ENCODE results near the gene GPX4. TPM values are rescaled to one million over a fixed set of nuclear protein-coding genes. Genes with fewer than 3 reads are reported as not detected.

Gene GPX4
- total and polyA plus RNA-seq, 10 of the 15 experiments (the other 5 are each of a cell fraction or from before 2014, with no cell fraction given), result 33.3 to 749 (median 297) TPM

DNA sequence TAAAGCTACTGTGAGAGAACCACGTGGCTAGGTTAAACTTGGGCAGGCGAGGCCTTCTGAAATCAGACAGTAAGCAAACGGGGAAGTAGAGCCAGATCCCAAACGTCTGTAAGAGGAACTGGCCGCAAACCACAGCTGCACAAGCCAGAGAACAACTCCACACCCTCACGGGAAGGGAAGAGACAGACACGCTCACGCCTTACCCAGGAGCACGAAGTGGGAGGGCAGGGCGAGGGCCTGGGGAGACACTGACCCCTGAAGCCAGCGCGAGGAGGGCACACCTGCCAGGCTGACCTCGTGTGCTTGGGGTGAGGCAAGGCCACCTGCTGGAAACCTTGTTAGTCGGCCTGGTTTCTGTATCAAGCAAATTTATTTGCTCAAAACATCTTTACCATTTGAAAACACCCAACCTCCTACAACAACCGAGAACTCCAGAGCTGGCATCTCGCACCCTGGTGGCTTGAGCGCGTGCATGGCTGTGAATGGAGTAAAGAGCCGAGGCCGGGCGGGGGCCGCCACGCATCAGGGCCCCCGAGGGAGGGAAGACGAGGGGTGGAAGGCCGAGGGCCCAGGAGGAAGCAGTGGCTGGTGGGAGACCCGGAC is 15.9 kb upstream of the GPX4 start (continued):
- TF ChIP-seq, protein P1, sequence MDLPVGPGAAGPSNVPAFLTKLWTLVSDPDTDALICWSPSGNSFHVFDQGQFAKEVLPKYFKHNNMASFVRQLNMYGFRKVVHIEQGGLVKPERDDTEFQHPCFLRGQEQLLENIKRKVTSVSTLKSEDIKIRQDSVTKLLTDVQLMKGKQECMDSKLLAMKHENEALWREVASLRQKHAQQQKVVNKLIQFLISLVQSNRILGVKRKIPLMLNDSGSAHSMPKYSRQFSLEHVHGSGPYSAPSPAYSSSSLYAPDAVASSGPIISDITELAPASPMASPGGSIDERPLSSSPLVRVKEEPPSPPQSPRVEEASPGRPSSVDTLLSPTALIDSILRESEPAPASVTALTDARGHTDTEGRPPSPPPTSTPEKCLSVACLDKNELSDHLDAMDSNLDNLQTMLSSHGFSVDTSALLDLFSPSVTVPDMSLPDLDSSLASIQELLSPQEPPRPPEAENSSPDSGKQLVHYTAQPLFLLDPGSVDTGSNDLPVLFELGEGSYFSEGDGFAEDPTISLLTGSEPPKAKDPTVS (IDR thresholded peaks at IDR 0.05; ENCODE audit: low read depth, low read length), result no peak
- no peak for TF ChIP-seq GATAD2B (conservative IDR thresholded peaks at IDR 0.05; ENCODE audit: low read depth)
- TF ChIP-seq BMI1 (IDR thresholded peaks at IDR 0.05; ENCODE audit: borderline replicate concordance), result no peak
- no peak for TF ChIP-seq FOS (IDR thresholded peaks at IDR 0.05; ENCODE audit: borderline replicate concordance, extremely low read depth, insufficient read length)
- no peak for TF ChIP-seq NFYB (IDR thresholded peaks at IDR 0.05; ENCODE audit: insufficient read depth, low read depth, low read length)
- TF ChIP-seq, protein P2, sequence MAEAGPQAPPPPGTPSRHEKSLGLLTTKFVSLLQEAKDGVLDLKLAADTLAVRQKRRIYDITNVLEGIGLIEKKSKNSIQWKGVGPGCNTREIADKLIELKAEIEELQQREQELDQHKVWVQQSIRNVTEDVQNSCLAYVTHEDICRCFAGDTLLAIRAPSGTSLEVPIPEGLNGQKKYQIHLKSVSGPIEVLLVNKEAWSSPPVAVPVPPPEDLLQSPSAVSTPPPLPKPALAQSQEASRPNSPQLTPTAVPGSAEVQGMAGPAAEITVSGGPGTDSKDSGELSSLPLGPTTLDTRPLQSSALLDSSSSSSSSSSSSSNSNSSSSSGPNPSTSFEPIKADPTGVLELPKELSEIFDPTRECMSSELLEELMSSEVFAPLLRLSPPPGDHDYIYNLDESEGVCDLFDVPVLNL (IDR thresholded peaks at IDR 0.05; ENCODE audit: low read depth, low read length), result no peak
- no peak for TF ChIP-seq SIX5 (IDR thresholded peaks at IDR 0.05; ENCODE audit: low read depth, low read length, severe bottlenecking)
- TF ChIP-seq, protein P3, sequence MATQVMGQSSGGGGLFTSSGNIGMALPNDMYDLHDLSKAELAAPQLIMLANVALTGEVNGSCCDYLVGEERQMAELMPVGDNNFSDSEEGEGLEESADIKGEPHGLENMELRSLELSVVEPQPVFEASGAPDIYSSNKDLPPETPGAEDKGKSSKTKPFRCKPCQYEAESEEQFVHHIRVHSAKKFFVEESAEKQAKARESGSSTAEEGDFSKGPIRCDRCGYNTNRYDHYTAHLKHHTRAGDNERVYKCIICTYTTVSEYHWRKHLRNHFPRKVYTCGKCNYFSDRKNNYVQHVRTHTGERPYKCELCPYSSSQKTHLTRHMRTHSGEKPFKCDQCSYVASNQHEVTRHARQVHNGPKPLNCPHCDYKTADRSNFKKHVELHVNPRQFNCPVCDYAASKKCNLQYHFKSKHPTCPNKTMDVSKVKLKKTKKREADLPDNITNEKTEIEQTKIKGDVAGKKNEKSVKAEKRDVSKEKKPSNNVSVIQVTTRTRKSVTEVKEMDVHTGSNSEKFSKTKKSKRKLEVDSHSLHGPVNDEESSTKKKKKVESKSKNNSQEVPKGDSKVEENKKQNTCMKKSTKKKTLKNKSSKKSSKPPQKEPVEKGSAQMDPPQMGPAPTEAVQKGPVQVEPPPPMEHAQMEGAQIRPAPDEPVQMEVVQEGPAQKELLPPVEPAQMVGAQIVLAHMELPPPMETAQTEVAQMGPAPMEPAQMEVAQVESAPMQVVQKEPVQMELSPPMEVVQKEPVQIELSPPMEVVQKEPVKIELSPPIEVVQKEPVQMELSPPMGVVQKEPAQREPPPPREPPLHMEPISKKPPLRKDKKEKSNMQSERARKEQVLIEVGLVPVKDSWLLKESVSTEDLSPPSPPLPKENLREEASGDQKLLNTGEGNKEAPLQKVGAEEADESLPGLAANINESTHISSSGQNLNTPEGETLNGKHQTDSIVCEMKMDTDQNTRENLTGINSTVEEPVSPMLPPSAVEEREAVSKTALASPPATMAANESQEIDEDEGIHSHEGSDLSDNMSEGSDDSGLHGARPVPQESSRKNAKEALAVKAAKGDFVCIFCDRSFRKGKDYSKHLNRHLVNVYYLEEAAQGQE (IDR thresholded peaks at IDR 0.05; ENCODE audit: low read depth, low read length), result no peak
- TF ChIP-seq SMARCA5 (IDR thresholded peaks at IDR 0.05), result no peak
- peak; percentile 7; the same call in 1 of the 2 replicates for TF ChIP-seq CREB1 (IDR thresholded peaks at IDR 0.05; ENCODE audit: low read depth)
- TF ChIP-seq DPF2 (IDR thresholded peaks at IDR 0.05), result peak; percentile 51; the same call in 1 of the 2 replicates
- TF ChIP-seq RBBP5 (conservative IDR thresholded peaks at IDR 0.05), result no peak
- TF ChIP-seq CEBPB (IDR thresholded peaks at IDR 0.05; ENCODE audit: borderline replicate concordance in 1 of 2, low read depth in 2 of 2, low read length in 2 of 2), result no peak
- TF ChIP-seq, protein P4, sequence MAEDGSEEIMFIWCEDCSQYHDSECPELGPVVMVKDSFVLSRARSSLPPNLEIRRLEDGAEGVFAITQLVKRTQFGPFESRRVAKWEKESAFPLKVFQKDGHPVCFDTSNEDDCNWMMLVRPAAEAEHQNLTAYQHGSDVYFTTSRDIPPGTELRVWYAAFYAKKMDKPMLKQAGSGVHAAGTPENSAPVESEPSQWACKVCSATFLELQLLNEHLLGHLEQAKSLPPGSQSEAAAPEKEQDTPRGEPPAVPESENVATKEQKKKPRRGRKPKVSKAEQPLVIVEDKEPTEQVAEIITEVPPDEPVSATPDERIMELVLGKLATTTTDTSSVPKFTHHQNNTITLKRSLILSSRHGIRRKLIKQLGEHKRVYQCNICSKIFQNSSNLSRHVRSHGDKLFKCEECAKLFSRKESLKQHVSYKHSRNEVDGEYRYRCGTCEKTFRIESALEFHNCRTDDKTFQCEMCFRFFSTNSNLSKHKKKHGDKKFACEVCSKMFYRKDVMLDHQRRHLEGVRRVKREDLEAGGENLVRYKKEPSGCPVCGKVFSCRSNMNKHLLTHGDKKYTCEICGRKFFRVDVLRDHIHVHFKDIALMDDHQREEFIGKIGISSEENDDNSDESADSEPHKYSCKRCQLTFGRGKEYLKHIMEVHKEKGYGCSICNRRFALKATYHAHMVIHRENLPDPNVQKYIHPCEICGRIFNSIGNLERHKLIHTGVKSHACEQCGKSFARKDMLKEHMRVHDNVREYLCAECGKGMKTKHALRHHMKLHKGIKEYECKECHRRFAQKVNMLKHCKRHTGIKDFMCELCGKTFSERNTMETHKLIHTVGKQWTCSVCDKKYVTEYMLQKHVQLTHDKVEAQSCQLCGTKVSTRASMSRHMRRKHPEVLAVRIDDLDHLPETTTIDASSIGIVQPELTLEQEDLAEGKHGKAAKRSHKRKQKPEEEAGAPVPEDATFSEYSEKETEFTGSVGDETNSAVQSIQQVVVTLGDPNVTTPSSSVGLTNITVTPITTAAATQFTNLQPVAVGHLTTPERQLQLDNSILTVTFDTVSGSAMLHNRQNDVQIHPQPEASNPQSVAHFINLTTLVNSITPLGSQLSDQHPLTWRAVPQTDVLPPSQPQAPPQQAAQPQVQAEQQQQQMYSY (CRISPR knock-in tag; IDR thresholded peaks at IDR 0.05), result no peak
- TF ChIP-seq ATF7 (IDR thresholded peaks at IDR 0.05; ENCODE audit: low read depth), result no peak
- TF ChIP-seq RUNX3 (IDR thresholded peaks at IDR 0.05; ENCODE audit: low read length), result peak; percentile 83
- no peak for TF ChIP-seq MEF2B (IDR thresholded peaks at IDR 0.05; ENCODE audit: partially characterized antibody, poor library complexity, severe bottlenecking)
- no peak for TF ChIP-seq SP1 (IDR thresholded peaks at IDR 0.05; ENCODE audit: low read depth, low read length)
- TF ChIP-seq SMAD1 (IDR thresholded peaks at IDR 0.05; ENCODE audit: low read depth, partially characterized antibody), result peak; percentile 12
- TF ChIP-seq NRF1 (conservative IDR thresholded peaks at IDR 0.05; ENCODE audit: low read depth, low read length), result no peak
- peak; percentile 45; the same call in 1 of the 2 replicates for TF ChIP-seq SPI1 (IDR thresholded peaks at IDR 0.05; ENCODE audit: borderline replicate concordance, insufficient read depth, low read depth, low read length)
- TF ChIP-seq PAX8 (IDR thresholded peaks at IDR 0.05), result no peak
